SK-N-SH (cell line): Measurements from ENCODE around the gene INPP5A.

Experiments
- CTCF ChIP-seq: fragments of 200-600 bp; sonication (generic); IDR thresholded peaks from 2 replicates; pipeline ENCODE4 v1.6.1; 2017; ENCODE audit warnings: antibody characterized with exemption, mild to moderate bottlenecking, moderate library complexity
- RAD21 ChIP-seq: IDR thresholded peaks from 2 replicates; pipeline ENCODE4 v1.6.1; 2012; ENCODE audit warnings: mild to moderate bottlenecking, low read length

- TF ChIP-seq CTCF: no peak
- no peak for TF ChIP-seq RAD21
These were observed 3.5 kb downstream of the INPP5A start for GRCh38 chr10:132541129-132541528.
